NT2/D1 (cell line): ENCODE data around the gene ALG1.
"Not testable (repeated sequence)": the region's sequence is repeated elsewhere in the genome, so short reads cannot be mapped to it uniquely, and the experiment has no call there.

Experiments used
- SUZ12 ChIP-seq: IDR thresholded peaks from 2 replicates; pipeline ENCODE4 v1.6.1; 2011; ENCODE audit not compliant: insufficient read length, insufficient read depth; ENCODE audit errors: extremely low read depth
- YY1 ChIP-seq: IDR thresholded peaks from 2 replicates; pipeline ENCODE4 v1.6.1; 2011; ENCODE audit not compliant: insufficient read length, insufficient read depth
- ZNF274 ChIP-seq: IDR thresholded peaks from 2 replicates; pipeline ENCODE4 v1.6.1; 2011; ENCODE audit warnings: mild to moderate bottlenecking, low read depth, low read length

DNA sequence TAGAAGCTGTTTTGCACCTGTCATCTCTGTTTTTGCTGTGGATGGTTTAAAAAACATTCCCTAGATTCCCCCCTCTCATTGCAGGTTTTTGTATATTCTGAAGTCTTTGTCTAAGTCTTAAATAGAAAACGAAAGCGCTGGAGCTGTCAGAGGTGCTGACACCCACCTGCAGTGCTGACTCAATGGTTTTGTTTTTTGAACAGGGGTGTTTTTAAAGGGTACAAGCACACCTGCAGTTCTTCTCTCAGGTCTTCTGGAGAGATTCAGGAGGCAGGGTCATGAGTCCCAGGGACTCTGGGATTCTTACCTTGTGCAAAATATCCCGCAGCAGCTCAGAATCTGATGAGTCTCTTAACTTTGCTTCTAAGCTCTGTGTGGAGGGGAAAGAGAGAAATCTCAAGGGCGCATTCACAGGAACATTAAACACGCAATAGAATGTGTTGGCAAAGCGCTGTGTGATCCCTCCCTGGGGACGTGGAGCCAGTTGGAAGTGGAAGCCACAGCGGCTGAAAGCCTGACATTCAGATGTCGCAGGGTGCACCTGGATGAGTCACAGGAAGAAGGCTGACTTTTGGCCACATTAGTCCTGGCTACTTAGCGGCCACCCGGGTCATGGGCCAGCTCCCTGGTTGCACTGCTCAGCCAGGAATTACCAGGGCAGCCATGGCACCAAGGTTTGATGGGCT, 23.6 kb downstream of the ALG1 start:
- not testable (repeated sequence) for TF ChIP-seq YY1, ZNF274, SUZ12
